GM19438 (cell line): ENCODE results near the gene ANO1.

ENCODE experiments used
- ATAC-seq: cut with Tn5 transposase; IDR thresholded peaks from one replicate; pipeline ENCODE4 v1.9.1; 2021; ENCODE audit warnings: low read depth; ENCODE audit not compliant: unreplicated experiment

ANO1 gene

GRCh38 chr11:70156291-70157037 is 78.3 kb downstream of the ANO1 start:
- no peak for ATAC-seq

- no peak for ATAC-seq
Observed at GRCh38 chr11:70158201-70158600, 80.1 kb downstream of the ANO1 start.

- ATAC-seq = no peak
Observed at GRCh38 chr11:70158757-70159389, 80.8 kb downstream of the ANO1 start.

DNA sequence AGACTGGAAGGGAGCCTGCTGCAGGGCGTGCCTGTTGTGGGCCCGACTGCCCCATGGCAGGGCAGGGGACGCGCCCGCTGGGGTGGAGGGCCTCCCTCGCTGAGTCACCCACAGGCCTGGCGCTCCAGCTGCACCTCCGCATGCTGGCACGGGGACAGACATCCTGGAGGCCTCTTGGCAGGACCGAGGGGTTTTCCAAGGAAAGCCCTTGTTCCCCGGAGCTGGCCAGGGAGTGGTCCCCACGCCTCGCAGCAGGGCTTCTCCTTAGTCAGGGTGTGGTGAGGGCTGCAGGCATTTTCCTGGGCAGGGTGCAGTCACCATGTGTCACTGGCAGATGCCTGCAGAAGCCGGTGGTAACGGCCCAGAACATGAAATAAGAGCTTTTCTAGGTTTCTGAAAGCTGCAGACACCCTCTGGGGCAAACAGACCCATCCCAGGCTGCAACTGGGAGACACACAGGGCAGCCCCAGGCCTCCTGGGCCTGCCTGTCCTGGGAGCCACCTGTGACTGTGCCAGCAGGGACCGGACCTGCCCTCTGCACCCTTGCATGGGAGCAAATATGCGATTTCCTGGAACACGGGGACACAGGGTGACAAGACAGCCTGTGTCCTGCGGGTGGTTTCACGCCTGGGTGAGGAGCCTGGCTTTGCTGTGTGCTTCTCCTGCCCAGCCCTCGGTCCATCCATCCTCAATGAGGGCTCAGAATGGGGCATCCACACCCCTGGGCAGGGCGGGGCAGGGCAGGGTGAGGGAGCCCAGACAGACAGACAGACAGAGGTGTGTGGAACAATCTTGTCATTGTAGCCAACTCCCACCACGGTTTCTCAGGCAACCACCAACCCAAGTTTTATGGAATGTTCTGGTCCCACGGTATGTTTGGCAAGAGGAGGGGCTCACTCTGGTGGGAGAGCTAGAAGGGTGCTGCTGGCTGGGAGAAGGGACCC is 81.8 kb downstream of the ANO1 start:
- ATAC-seq = no peak

DNA sequence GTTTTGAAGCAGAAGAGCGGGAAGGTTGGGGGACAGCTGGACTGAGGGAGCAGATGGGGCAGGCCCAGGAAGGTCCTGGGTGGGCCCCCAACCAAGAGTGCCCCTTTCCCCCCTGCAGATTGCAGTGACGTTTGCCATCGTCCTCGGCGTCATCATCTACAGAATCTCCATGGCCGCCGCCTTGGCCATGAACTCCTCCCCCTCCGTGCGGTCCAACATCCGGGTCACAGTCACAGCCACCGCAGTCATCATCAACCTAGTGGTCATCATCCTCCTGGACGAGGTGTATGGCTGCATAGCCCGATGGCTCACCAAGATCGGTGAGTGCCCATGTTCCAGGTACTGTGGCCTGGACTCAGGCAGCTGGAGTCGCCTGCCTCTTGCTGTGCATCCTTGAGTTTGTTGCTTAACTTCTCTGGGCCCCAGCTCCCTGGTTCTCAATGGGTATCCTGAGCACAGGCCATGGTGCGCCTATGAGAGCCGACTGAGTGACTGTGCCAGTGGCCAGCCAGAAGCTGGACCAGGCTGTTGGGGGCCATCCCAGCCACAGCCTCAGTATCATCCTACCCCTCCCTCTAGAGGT is 83.0 kb downstream of the ANO1 start:
- ATAC-seq = no peak

DNA sequence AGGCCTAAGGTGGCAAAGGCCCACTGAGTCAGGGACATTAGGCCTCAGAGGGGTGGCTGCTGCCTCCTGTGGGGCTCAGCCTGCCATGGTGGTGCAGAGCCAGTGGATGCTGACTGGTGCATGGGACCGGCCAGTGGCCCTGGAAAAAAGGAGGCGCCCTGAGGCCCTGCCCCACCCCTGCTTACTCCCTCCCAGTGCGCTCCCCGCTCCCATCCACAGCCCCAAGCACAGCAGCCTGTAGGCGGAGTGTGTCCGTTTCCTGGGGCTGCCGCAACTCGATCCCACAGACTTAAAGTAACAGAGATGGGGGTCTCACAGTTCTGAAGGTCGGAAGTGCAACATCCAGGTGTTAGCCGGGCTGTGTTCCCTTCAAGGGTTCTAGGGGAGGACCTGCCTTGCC is 86.6 kb downstream of the ANO1 start:
- ATAC-seq = no peak

DNA sequence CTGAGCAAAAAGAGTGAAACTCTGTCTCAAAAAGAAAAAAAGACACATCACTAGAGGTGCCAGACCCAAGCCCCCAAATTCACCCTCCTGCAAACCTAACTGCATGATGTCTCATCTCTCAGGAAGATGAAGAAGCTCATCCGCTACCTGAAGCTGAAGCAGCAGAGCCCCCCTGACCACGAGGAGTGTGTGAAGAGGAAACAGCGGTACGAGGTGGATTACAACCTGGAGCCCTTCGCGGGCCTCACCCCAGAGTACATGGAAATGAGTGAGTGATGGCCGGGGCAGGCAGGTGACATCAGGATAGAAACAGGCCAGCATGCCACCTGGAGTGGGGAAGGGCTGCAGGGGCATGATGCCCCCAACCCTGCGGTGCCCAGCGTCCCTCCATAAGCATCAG is 89.0 kb downstream of the ANO1 start:
- ATAC-seq = no peak

DNA sequence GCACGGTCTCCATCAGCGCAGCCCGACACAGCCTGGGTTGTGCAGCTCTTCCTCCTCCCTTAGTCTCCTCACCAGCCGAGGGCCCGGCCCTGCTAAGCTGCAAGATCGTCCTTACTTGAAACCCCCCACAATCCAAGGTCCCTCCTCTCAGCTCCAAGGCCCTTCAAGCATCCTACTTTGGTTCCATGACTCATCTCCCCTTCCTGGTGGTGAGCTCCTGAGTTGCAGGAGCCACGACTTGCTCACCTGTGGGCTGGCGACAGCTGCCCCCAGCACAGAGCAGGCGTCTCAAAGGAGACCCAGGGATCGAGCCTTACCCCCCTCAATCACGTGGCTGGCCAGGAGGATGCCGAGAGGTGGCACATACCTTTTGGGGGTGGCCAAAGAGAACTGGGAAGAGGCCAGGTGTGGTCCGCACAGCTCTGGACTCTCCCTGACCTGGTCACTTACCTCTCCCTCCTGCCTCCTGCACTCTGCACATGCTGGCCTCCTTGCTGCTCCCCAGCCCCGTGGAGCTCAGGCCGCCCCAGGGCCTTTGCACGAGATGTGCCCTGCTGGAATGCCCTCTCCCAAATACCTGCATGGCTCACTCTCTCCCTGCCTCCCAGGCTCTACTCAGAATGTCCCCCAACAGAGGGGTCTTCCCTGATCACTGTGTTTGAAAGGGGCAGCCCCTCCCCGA is 89.7 kb downstream of the ANO1 start:
- no peak for ATAC-seq

DNA sequence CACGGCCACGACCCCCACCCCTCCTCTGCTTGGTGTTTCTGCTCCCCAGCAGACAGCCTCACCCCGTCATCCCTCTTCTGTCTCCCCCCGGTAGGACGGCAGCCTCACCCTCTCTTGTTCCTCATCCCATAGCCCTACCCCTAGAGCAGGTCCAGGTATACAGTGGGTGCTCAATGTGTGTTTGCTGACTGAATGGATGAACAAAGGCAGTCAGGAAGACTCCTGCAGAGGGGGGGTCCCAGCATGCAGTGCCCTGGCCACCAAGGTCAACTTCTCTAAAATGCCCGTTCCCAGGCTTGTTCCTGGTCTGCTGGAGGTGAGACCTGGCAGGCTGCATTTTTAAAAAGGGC is 90.3 kb downstream of the ANO1 start:
- no peak for ATAC-seq

DNA sequence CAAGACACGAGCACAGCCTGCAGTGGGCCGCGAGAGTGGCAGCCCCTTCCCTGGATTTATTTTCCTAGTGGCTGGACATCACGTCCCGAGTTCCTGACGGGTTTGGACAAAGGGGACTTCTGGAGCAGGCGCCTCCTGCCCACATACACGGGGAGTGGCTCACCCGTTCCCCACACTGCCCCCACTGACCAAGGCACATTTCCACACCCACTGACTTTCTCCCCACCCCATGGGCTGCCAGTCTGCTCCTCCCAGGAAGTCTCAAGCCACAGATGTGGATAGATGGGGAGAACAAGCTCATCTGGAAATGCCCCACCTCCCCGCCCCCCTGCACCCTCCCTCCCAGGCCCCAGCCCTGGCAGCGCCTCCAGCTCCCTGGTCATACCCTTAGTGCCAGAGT is 91.0 kb downstream of the ANO1 start:
- no peak for ATAC-seq

DNA sequence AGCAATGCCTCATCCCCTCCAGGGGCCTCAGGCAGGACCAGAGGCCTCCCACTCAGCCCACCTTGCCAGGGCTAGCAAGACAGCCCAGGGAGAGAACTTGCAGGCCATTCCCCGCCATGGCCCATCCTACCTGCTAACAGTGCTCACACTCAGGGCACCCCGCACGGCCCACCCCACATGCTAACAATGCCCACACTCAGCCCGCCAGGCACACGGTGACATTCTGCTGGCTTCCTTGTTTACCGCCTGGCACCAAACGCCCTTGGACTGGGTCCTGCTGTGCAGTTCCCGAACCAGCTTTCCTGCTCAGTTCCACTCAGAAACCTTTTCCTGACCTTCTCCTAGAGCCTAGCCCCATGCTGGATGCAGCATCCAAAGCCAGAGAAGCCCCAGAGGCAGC is 91.5 kb downstream of the ANO1 start:
- no peak for ATAC-seq

DNA sequence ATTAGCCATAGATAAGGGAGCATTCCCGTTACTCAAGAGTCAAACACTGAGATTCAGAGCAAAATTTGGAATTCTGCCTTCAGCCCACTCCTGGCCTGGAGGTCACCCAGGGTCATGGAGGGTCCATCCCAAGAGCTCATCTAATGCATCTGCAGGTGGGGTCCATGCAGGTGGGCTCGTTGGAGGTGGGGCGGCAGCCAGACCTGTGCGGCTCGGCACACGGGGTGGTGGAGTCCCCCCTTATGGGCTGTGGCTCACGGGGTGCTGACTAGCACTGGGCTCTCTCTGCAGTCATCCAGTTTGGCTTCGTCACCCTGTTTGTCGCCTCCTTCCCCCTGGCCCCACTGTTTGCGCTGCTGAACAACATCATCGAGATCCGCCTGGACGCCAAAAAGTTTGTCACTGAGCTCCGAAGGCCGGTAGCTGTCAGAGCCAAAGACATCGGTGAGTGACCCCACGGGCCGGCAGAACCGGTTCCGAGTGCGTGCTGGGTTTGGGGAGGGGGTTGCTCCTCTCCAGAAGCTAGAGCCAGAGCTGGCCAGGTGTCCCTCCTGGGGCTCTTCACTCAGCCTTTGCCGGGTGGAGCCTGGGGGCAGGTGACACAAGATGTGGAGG is 92.6 kb downstream of the ANO1 start:
- no peak for ATAC-seq

GRCh38 chr11:70173018-70173417 is 94.9 kb downstream of the ANO1 start:
- ATAC-seq = no peak

- no peak for ATAC-seq
Observed at GRCh38 chr11:70174547-70175235, 96.6 kb downstream of the ANO1 start.

GRCh38 chr11:70175236-70175698 is 97.2 kb downstream of the ANO1 start:
- ATAC-seq = no peak

DNA sequence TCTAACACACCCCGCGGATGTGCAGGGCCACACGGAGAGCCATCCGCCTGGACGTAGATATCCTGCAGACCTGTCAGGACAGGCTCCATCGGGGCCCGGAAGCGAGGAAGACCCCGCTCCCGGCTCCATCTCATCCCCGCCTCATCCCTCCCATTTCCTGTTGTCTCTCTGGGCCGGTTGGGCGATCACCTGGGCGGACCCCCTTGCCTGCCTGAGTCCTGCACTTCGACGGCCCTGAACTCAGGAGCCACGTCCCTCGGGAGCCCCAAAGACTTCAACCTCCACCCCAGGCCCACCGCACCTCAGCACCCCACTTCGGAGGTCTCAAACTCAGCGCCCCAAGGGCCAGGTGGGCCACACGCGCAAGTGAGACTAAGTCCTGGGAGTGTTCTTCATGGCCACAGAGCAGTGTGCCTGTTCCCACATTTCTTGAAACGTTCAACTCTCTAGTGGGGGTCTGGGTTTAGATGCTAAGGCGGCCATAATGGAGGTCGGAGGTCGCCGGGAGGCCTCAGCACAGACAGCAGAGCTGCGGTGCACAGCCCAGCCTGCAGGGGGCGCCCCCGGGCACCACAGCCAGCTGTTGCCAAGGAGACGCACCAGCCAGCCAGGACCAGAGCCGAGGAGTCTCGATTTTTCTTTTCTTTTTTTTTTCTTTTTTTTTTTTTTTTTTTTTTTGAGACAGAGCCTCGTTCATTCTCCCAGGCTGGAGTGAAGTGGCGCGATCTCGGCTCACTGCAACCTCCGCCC is 99.0 kb downstream of the ANO1 start:
- ATAC-seq = no peak

GRCh38 chr11:70180906-70181305 is 102.8 kb downstream of the ANO1 start:
- no peak for ATAC-seq

GRCh38 chr11:70182266-70182665 is 104.1 kb downstream of the ANO1 start:
- no peak for ATAC-seq

- no peak for ATAC-seq
Observed at GRCh38 chr11:70183032-70183431, 104.9 kb downstream of the ANO1 start.
